ENCODE results near the gene ZNF81. TPM values are rescaled to one million over a fixed set of nuclear protein-coding genes. Genes with fewer than 3 reads are reported as not detected.

The ZNF81 gene
- total and polyA plus RNA-seq, 2 of the 13 experiments (the other 11 are each of a cell fraction or from before 2014, with no cell fraction given), result 1.4 to 3.2 TPM

DNA sequence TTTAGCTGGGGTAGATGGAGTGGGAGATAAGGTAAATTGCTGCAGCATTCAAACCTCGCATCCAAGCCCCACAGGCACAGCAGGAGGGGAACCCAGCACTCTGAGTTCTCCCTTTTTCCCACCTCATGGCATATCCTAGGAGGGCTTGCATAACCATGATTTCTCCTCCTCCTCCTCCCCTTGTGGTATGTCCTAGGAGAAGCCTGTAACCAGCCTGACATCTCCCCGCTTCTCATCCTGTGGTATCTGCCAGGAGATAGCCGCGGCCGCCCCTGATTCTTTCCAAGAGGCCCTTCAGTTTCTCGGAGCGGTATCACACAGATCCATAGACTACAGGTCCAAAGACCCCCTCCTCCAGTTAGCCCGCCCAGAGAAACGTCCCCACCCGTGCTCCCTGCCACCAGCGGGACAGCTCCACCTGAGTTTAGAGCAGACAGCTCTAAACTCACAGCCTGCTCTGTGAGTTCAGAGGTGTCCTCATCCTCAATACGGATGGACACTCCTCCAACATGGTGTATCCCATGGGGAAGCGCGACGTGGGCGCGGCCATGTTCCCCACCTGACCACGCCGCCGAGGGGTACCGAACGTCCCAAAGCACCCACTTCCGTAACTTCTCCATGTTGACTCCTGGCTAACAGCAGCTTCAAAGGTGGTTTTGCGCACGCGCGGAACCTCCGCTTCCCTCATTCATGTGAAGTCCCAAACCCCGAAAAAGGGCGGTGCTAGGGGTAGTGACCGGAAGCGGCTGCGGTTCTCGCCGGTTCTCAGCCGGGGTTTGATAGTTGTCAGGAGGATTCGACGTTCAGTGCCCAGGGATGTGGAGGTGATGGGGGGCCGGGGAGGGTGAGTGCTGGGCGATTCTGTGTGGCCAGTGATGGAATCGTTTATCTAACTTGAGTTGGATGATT, at the start of gene ZNF81 (continued):
- TF ChIP-seq RBFOX2 (IDR thresholded peaks at IDR 0.05; ENCODE audit: low read depth, low read length) (0 out of 2 replicates have a peak, but pooled peaks have one; percentile 22), ZIK1 (CRISPR knock-in tag; IDR thresholded peaks at IDR 0.05; ENCODE audit: borderline replicate concordance, low read depth) (no peak), ADNP (CRISPR knock-in tag; IDR thresholded peaks at IDR 0.05) (no peak), ZNF430 (CRISPR knock-in tag; IDR thresholded peaks at IDR 0.05) (no peak), ZNF570 (CRISPR knock-in tag; IDR thresholded peaks at IDR 0.05; ENCODE audit: borderline replicate concordance) (no peak), ZC3H13 (CRISPR knock-in tag; IDR thresholded peaks at IDR 0.05) (no peak), PRMT3 (CRISPR knock-in tag; IDR thresholded peaks at IDR 0.05; ENCODE audit: borderline replicate concordance, low read depth) (no peak), FOXC1 (CRISPR knock-in tag; IDR thresholded peaks at IDR 0.05; ENCODE audit: borderline replicate concordance) (no peak), ZNF773 (CRISPR knock-in tag; IDR thresholded peaks at IDR 0.05; ENCODE audit: borderline replicate concordance) (no peak), KLF9 (CRISPR knock-in tag; IDR thresholded peaks at IDR 0.05; ENCODE audit: low read depth) (no peak), ZNF678 (CRISPR knock-in tag; IDR thresholded peaks at IDR 0.05) (no peak), RFX1 (IDR thresholded peaks at IDR 0.05) (no peak), ZNF552 (CRISPR knock-in tag; IDR thresholded peaks at IDR 0.05; ENCODE audit: borderline replicate concordance) (no peak), ZNF615 (CRISPR knock-in tag; IDR thresholded peaks at IDR 0.05; ENCODE audit: borderline replicate concordance) (no peak), HOXA3 (CRISPR knock-in tag; IDR thresholded peaks at IDR 0.05) (peak; percentile 91), KDM4B (CRISPR knock-in tag; IDR thresholded peaks at IDR 0.05) (no peak), ZNF703 (CRISPR knock-in tag; IDR thresholded peaks at IDR 0.05; ENCODE audit: borderline replicate concordance) (no peak)
- TF ChIP-seq, protein P1, sequence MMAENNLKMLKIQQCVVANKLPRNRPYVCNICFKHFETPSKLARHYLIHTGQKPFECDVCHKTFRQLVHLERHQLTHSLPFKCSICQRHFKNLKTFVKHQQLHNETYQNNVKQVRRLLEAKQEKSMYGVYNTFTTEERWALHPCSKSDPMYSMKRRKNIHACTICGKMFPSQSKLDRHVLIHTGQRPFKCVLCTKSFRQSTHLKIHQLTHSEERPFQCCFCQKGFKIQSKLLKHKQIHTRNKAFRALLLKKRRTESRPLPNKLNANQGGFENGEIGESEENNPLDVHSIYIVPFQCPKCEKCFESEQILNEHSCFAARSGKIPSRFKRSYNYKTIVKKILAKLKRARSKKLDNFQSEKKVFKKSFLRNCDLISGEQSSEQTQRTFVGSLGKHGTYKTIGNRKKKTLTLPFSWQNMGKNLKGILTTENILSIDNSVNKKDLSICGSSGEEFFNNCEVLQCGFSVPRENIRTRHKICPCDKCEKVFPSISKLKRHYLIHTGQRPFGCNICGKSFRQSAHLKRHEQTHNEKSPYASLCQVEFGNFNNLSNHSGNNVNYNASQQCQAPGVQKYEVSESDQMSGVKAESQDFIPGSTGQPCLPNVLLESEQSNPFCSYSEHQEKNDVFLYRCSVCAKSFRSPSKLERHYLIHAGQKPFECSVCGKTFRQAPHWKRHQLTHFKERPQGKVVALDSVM (CRISPR knock-in tag; IDR thresholded peaks at IDR 0.05), result no peak
- TF ChIP-seq, protein P2, sequence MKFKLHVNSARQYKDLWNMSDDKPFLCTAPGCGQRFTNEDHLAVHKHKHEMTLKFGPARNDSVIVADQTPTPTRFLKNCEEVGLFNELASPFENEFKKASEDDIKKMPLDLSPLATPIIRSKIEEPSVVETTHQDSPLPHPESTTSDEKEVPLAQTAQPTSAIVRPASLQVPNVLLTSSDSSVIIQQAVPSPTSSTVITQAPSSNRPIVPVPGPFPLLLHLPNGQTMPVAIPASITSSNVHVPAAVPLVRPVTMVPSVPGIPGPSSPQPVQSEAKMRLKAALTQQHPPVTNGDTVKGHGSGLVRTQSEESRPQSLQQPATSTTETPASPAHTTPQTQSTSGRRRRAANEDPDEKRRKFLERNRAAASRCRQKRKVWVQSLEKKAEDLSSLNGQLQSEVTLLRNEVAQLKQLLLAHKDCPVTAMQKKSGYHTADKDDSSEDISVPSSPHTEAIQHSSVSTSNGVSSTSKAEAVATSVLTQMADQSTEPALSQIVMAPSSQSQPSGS (CRISPR knock-in tag; IDR thresholded peaks at IDR 0.05), result no peak
- TF ChIP-seq, protein P3, sequence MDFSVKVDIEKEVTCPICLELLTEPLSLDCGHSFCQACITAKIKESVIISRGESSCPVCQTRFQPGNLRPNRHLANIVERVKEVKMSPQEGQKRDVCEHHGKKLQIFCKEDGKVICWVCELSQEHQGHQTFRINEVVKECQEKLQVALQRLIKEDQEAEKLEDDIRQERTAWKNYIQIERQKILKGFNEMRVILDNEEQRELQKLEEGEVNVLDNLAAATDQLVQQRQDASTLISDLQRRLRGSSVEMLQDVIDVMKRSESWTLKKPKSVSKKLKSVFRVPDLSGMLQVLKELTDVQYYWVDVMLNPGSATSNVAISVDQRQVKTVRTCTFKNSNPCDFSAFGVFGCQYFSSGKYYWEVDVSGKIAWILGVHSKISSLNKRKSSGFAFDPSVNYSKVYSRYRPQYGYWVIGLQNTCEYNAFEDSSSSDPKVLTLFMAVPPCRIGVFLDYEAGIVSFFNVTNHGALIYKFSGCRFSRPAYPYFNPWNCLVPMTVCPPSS (IDR thresholded peaks at IDR 0.05), result no peak
- TF ChIP-seq, protein P4, sequence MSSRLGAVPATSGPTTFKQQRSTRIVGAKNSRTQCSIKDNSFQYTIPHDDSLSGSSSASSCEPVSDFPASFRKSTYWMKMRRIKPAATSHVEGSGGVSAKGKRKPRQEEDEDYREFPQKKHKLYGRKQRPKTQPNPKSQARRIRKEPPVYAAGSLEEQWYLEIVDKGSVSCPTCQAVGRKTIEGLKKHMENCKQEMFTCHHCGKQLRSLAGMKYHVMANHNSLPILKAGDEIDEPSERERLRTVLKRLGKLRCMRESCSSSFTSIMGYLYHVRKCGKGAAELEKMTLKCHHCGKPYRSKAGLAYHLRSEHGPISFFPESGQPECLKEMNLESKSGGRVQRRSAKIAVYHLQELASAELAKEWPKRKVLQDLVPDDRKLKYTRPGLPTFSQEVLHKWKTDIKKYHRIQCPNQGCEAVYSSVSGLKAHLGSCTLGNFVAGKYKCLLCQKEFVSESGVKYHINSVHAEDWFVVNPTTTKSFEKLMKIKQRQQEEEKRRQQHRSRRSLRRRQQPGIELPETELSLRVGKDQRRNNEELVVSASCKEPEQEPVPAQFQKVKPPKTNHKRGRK (CRISPR knock-in tag; IDR thresholded peaks at IDR 0.05), result no peak
